GM21528 (cell line): ENCODE measurements around the gene TEKTIP1.

Experiments used
- ATAC-seq: cut with Tn5 transposase; IDR thresholded peaks from one replicate; pipeline ENCODE4 v1.9.1; 2021; ENCODE audit warnings: mild to moderate bottlenecking, moderate library complexity; ENCODE audit not compliant: unreplicated experiment, low FRiP score

TEKTIP1 gene

GRCh38 chr19:3535981-3536380, 3.0 kb upstream of the TEKTIP1 start:
- ATAC-seq: no peak

- ATAC-seq: no peak
Observed at GRCh38 chr19:3536429-3537100, 2.4 kb upstream of the TEKTIP1 start.

DNA sequence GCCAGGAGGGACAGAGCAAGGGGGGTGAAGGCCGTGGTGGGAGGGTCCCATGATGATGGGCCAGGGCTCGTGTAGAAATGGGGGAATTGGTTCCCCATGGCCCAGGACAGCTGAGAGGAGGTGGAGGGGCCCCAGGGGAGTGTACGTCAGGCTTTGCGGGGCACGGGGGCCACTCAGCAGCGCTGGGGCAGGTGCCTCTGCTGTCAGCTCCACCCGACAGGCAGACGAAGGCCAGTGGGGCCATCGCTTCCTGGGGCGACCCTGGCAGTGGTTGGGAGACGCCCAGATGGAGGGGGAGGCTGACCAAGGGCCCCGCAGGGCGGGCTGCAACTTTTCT, 1.9 kb upstream of the TEKTIP1 start:
- no peak for ATAC-seq

GRCh38 chr19:3537438-3538240, 1.3 kb upstream of the TEKTIP1 start:
- no peak for ATAC-seq

GRCh38 chr19:3538258-3538929, 580 bp upstream of the TEKTIP1 start:
- no peak for ATAC-seq

DNA sequence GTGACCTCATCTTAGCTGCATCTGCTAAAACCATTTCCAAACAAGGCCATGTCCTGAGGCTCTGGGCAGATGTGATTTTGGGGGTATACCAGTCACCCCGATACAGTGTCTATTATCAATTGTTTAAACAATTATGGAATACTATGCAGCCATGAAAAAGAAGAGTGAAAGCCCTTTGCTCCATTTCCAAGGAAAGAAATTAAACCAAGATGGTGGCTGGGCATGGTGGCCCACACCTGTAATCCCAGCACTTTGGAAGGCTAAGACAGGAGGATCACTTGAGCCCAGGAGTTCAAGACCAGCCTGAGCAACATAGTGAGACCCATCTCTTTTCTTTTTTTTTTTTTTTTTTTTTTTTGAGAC, 763 bp downstream of the TEKTIP1 start:
- no peak for ATAC-seq

GRCh38 chr19:3543150-3544057, 4.4 kb downstream of the TEKTIP1 start:
- no peak for ATAC-seq

DNA sequence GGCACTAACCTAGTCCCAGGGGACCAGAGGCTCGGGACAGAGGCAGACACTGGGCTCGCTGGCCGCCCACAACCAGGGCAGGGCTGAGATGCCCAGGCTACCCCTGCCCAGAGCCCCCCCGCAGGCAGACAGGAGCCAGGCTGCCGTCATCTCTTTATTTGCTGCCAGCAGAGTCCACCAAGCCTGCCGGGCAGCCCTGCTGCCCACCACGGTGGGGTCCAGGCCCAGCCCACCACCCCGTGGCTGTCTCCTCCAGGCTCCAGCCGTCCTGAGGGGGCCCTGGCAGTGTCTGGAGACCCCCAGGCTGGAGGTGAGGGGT, 5.0 kb downstream of the TEKTIP1 start:
- ATAC-seq: no peak

- ATAC-seq: no peak
Observed at GRCh38 chr19:3544742-3545668, 6.0 kb downstream of the TEKTIP1 start.

DNA sequence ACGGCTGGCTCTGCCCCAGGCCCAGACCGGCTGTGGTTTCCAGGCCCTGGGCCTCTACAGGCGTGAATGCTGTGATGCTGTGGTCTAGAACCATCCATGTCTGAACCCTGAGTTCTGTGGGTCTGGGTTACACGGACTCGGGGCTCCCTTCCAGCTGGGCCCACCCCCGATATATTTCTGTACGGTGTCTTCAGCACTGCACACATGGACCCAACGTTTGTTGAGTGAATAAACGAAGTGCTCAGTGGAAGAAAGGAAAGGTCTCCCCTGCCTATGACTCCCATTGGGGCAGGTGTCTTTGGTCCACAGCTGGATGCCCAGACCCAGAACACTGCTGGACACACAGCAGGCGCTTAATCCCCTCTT, 6.7 kb downstream of the TEKTIP1 start:
- no peak for ATAC-seq

GRCh38 chr19:3546119-3546518, 7.1 kb downstream of the TEKTIP1 start:
- no peak for ATAC-seq

DNA sequence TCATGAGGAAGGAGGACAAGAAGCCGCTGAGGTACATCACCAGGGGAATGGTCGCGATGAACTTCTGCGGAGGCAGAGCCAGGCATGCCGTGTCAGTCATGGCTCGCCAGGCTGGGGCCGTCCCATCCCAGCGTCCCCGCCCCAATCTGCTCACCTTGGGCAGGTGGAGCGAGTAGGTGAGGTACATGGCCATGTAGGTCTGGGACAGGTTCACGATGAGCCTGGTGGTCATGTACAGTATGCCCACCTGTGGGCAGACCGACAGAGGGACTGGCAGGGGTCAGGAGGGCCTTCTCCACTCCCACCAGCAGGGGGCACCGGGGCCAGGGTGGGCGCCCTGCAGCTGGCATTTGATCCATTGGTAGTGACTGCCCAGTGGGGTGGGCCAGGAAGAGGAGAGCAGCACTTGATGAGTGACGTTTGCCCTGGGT, 8.3 kb downstream of the TEKTIP1 start:
- no peak for ATAC-seq

DNA sequence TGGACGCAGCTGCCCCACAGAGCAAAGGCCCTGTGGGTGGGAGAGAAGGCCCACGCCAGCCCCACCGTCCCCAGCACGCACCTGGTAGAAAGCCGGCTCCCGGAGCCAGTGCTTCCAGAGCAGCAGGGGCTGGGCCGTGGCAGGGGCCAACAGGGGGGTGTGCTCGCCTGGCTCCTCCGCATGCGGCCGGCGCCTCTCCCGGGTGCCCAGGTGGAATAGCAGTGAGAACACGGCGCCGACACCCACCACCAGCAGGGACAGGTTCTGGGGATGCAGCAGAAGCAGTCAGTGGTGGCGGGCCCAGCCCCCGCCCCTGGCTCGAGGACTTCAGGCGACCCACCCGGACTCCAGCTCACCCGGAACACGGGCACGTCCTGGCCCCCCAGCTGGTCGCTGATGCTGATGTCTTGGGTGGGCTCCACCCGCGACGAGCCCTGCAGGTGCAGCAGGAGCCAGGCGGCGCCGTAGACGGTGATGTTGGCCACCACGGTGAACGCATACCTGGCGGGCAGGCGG, 8.9 kb downstream of the TEKTIP1 start:
- ATAC-seq: no peak

DNA sequence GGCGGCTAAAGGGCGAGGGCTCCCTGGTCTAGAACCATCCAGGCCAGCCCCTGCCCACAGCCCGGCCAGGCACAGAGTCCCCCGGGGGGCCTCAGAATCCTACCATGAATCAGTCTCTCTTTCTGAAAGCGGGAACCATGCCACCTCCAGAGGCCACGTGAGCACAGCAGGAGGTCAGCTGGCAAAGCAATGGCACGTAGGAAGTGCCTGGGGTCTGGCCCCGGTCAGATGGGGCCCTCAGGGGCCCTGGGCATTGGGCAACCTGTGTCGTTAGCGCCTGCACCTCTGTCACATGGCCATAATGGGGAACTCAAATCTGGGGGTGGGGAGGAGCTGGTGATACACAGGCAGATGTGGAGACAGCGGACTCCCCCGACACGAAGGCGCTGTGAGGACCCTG, 9.6 kb downstream of the TEKTIP1 start:
- no peak for ATAC-seq

GRCh38 chr19:3549816-3550215, 10.8 kb downstream of the TEKTIP1 start:
- no peak for ATAC-seq

- no peak for ATAC-seq
Observed at GRCh38 chr19:3550947-3551791, 12.2 kb downstream of the TEKTIP1 start.

- no peak for ATAC-seq
Observed at GRCh38 chr19:3551792-3552095, 12.8 kb downstream of the TEKTIP1 start.

GRCh38 chr19:3554254-3555083, 15.5 kb downstream of the TEKTIP1 start:
- ATAC-seq: no peak
